Kidney (tissue), 14 donors: Measurements from ENCODE around the gene FGR. TPM values are rescaled to one million over a fixed set of nuclear protein-coding genes. Genes with fewer than 3 reads are reported as not detected.
A peak's percentile ranks its signal among the peaks of the same experiment; 100 is the strongest.

Experiments used
- DNase-seq, 5 donors: peaks; one replicate each; pipeline ENCODE4 v3.0.0-alpha.2; 2013 to 2020
- FAIRE-seq: peaks from 2 replicates; lab custom pipeline; 2012; peaks lifted over from hg19 to GRCh38; lab: Jason Lieb, UNC
- H3K27ac ChIP-seq, 2 donors: one replicate each; pipeline ENCODE4 v1.7.0; 2013; ENCODE audit warnings: low read depth in 2 of 2, low read length in 2 of 2, inconsistent platforms in 1 of 2
- H3K27me3 ChIP-seq: one replicate; pipeline ENCODE4 v1.7.1; 2013; ENCODE audit warnings: low read length, inconsistent platforms; ENCODE audit not compliant: control insufficient read depth, insufficient read depth
- H3K36me3 ChIP-seq, 3 donors: one replicate each; pipeline versions ENCODE4 v1.7.0 to v1.7.1; 2013; ENCODE audit warnings: low read length in 3 of 3, control low read depth in 1 of 3, inconsistent platforms in 1 of 3; ENCODE audit not compliant: insufficient read depth in 3 of 3, control insufficient read depth in 2 of 3
- H3K4me1 ChIP-seq, 3 donors: one replicate each; pipeline versions ENCODE4 v1.7.0 to v1.7.1; 2013; ENCODE audit warnings: low read length in 3 of 3, inconsistent platforms in 1 of 3, low read depth in 1 of 3; ENCODE audit not compliant: control insufficient read depth in 2 of 3, insufficient read depth in 2 of 3
- H3K4me3 ChIP-seq, 3 donors: one replicate each; pipeline versions ENCODE4 v1.7.0 to v1.8.1; 2013; ENCODE audit warnings: low read length in 3 of 3, control low read depth in 1 of 3, inconsistent platforms in 1 of 3
- H3K9ac ChIP-seq, 3 donors: one replicate each; pipeline versions ENCODE4 v1.7.0 to v1.7.1; 2013; ENCODE audit warnings: low read length in 3 of 3, control low read depth in 1 of 3, inconsistent platforms in 1 of 3
- H3K9me3 ChIP-seq, 3 donors: one replicate each; pipeline versions ENCODE4 v1.7.0 to v1.7.1; 2013; ENCODE audit warnings: low read length in 3 of 3, control low read depth in 1 of 3, inconsistent platforms in 1 of 3; ENCODE audit not compliant: control insufficient read depth in 2 of 3, insufficient read depth in 1 of 3
- CTCF ChIP-seq: IDR thresholded peaks from 3 replicates; pipeline ENCODE4 v1.5.1; 2012; ENCODE audit warnings: mild to moderate bottlenecking, moderate library complexity, borderline replicate concordance; ENCODE audit not compliant: insufficient read depth; ENCODE audit errors: extremely low read depth
- intact Hi-C: fragments of 100-400 bp; cut with DNase I; formaldehyde crosslinking; loops from one replicate; pipeline ENCODE4 v1.11.1; 2022
- polyA plus RNA-seq: library from polyadenylated mRNA; stranded (reverse); fragments of 350-450 nt; fragmentation: Illumina TruSeq; extraction: RNeasy Lipid Tissue Mini Kit (QIAGEN cat#74804); gene quantifications from one replicate; pipeline ENCODE4 v1.2.3, GENCODE V29; 2014; ENCODE audit warnings: low read depth, low replicate concordance; ENCODE audit not compliant: insufficient read depth
- total RNA-seq: library from RNA; stranded (reverse); fragmentation: NEBNext Ultra II Directional; extraction: Animal tissue kit (Norgen Biotek cat#: 25700); gene quantifications from one replicate; pipeline ENCODE4 v1.2.1, GENCODE V29; 2021
- donor health status: control.
- donor health status: control.
- donor health status: control.
- donor health status: control.
- donor health status: control.
- donor health status: DM: yes; HTN: yes; CAD: no.
- donor health status: Normal renal cell carcinoma (clear cell type).

Gene FGR
- total and polyA plus RNA-seq, 2 donors from 2014 or later = 2.5 to 23.3 TPM

GRCh38 chr1:27601321-27601770, 33.6 kb downstream of the FGR start:
- peaks cover 4 to 37% (median 26%) of the 10 kb centered on the region in 3 donors for H3K4me1 ChIP-seq
- H3K9ac ChIP-seq = peak overlapping the region in 1 of 3 donors; percentile 82
- no peak for FAIRE-seq
- no peaks in the 10 kb centered on the region for H3K27me3 ChIP-seq
- TF ChIP-seq CTCF = no peak
- no peaks in the 10 kb centered on the region for H3K9me3 ChIP-seq
- peaks cover 0 to 3% (median 0%) of the 10 kb centered on the region in 3 donors for H3K36me3 ChIP-seq
- DNase-seq = no peak
- H3K4me3 ChIP-seq = peak overlapping the region in 1 of 3 donors; percentile 80
- intact Hi-C loops = loop anchor here (10.0 kb wide), 1 partner anchor 297 kb away; no protein-coding TSS in a partner anchor
- peak overlapping the region; percentile 86 to 89 for H3K27ac ChIP-seq

- no peak for FAIRE-seq
- intact Hi-C loops = loop anchor here (10.0 kb wide), 1 partner anchor 296 kb away; no protein-coding TSS in a partner anchor
- H3K27ac ChIP-seq = no peak overlapping the region
- H3K9ac ChIP-seq = no peak overlapping the region
- peaks cover 6 to 43% (median 26%) of the 10 kb centered on the region in 3 donors for H3K4me1 ChIP-seq
- H3K36me3 ChIP-seq = peaks cover 0 to 5% (median 0%) of the 10 kb centered on the region in 3 donors
- H3K9me3 ChIP-seq = no peaks in the 10 kb centered on the region
- no peaks in the 10 kb centered on the region for H3K27me3 ChIP-seq
- DNase-seq = peak in 4 of 5 donors; percentile 67 to 83 (median 76)
- TF ChIP-seq CTCF = no peak
- no peak overlapping the region for H3K4me3 ChIP-seq
Observed at GRCh38 chr1:27600498-27601175, 34.3 kb downstream of the FGR start.

GRCh38 chr1:27599605-27600497, 35.1 kb downstream of the FGR start:
- H3K36me3 ChIP-seq = peaks cover 0 to 6% (median 0%) of the 10 kb centered on the region in 3 donors
- no peak overlapping the region for H3K4me3 ChIP-seq
- peak overlapping the region; percentile 63 to 72 for H3K27ac ChIP-seq
- peak overlapping the region in 1 of 3 donors; percentile 25 for H3K9ac ChIP-seq
- no peak for TF ChIP-seq CTCF
- H3K4me1 ChIP-seq = peaks cover 7 to 49% (median 26%) of the 10 kb centered on the region in 3 donors
- H3K27me3 ChIP-seq = no peaks in the 10 kb centered on the region
- DNase-seq (peak in 1 of 5 donors; percentile 66), FAIRE-seq (no peak)
- H3K9me3 ChIP-seq = no peaks in the 10 kb centered on the region
- intact Hi-C loops = loop anchor here (10.0 kb wide), 1 partner anchor 295 kb away; no protein-coding TSS in a partner anchor
